CD4-positive, alpha-beta T cell treated with Interleukin-21 for 1 hour (primary cell): ENCODE results near the gene THUMPD1.

Source experiments
- DNase-seq: peaks from one replicate; pipeline ENCODE4 v3.0.0-alpha.2; 2020

Gene THUMPD1

DNA sequence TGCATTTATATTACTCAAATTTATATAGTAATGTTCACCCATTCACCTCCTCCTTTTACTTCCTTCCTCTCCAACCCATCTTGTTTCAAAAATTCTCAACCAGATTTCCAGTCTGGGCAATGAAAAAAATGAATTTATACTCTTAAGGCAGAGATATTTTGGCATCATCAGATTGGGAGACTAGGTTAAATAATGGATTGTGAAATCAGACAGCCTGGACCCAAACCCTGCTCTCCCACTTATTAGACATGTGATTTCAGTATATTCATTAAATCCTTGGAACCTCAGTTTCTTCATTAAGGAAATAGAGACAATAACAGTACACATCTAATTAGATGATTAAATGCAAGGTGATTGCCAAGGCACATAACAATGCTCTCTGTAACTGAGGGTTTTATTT, 52.0 kb downstream of the THUMPD1 start:
- no peak for DNase-seq

DNA sequence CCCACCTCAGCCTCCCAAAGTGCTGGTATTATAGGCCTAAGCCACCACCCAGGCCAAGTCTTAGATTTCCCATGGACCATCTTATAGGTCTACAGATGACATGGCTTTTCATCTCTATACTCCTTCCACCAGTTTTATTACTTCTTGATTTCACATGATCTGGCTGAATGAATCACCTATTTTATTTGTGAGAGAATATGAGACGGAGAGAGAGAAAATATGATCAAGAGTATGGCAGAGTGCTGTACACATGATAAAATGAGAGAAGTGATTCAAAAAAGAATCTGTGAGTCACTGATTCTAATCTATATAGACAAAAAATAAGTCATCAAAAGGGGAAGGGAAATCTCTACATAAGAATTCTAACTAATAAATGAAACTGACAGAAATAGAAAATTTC, 57.8 kb downstream of the THUMPD1 start:
- no peak for DNase-seq
